IPS DF 4.7 (cell line): ENCODE measurements around the gene OR5B12.
"Not testable (repeated sequence)": the region's sequence is repeated elsewhere in the genome, so short reads cannot be mapped to it uniquely, and the experiment has no call there.

Experiments
- DNase-seq: peaks from one replicate; pipeline ENCODE4 v3.0.0-alpha.2; 2013; ENCODE audit warnings: low spot score; ENCODE audit errors: extremely low read depth

Gene OR5B12

DNA sequence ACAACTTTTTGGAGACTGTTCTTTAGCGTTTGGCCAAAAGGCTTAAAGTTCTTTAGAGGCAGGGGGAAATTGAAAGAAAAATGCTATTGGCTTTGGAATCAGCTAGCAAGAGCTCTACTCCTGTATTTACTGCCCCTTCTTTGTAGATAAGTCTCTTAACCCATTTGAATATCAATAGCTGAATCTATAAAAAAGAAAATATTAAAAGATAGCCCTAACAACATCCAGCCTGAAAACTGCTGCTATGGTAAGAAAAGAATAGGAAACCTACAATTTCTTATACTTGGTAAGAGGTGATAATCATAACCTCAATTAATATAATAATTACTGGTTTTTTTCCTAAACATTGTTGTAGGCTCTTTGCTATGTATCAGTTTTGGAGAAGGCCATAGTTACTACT is at the start of gene OR5B12:
Gene OR5B12, minus strand, starts transcription at position 101 of the 400 bp plus-strand sequence. CDS start 2,085 bp downstream, outside the sequence.
- no peak for DNase-seq

DNA sequence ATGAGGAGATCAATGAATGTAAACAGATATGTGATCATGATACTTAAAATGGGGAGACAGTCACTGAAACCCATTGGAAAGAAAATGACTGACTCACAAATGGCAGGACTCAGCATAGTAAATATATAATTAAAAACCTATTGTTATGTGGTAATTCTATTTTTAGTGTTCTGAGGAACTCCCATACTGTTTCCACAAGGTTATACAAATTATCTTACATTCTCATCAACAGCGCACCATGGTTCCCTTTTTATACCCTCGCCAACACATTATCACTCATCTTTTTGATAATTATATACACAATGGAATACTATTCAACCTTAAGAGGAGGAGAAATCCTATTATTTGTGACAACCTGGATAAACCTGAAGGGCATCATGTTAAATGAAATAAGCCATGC is 48.8 kb upstream of the OR5B12 start:
- no peak for DNase-seq

- DNase-seq: no peak
These were observed 45.1 kb upstream of the OR5B12 start for GRCh38 chr11:58487170-58487569.

DNA sequence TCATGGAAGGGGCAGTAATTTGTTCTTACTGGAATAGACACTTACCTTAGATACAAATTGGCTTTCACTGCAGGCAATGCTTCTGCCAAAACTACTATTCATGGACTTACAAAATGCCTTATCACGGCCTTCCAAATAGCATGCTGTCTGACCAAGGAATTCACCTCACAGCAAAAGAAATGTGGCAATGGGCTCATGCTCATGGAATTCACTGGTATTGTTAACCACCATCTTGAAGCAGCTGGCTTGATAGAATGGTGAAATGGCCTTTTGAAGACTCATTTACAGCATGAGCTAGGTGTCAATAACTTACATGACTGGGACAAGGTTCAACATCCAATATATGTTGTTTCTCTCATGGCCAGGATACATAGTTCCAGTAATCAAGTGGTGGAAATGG is 43.9 kb upstream of the OR5B12 start:
- DNase-seq: no peak

DNA sequence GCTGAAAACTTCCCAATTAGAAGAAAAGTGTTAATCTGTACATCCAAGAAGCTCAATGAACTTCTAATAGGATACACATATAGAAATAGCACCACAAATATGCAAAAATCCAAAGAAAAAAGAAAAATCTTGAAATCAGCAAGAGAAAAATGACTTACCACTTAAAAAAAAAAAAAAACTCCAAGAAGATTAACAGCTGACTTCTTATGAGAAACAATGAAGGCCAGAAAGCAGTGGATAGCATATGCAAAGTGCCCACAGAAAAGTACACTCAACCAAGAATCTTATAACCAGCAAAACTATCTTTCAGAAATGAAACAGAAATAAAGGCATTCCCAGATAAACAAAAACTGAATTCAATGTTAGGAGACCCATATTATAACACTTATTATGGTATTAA is 29.9 kb upstream of the OR5B12 start:
- DNase-seq: no peak

DNA sequence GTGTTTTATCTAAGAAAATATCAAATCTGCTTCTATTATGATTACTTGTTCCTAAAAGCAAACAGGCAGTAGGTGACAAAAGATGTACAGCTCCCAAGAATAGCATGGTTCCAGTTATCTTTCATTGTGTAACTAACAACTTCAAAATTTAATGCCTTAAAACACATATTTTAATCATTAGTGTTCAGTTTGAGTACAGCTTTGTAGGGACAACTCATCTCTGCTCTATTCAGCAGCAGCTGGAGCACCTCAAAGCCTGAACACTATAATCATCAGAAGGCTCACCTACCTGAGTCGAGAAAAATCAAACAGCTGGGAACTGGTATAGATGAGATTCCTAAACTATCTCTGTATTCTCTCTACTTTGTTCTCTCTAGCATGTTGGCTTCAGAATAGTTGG is 24.3 kb upstream of the OR5B12 start:
- DNase-seq: no peak

DNA sequence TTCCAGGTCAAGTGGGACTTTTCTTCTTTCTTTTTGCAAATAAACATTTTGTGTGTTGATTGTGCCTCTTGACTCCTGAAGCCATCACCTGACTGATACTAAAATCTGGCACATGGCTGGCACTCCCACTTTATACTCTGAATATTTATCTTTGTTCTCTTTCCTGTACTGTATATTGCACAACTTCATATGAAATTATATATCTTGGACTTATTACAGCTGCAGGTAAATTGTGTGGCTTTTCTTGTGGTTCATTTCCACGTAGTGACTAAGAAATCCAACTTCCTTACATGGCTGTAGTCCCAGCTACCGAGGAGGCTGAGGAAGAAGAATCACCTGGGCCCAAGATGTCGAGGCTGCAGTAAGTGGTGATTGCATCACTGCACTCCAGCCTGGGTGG is 23.7 kb upstream of the OR5B12 start:
- no peak for DNase-seq

GRCh38 chr11:58451585-58451984 is 9.5 kb upstream of the OR5B12 start:
- DNase-seq: no peak

DNA sequence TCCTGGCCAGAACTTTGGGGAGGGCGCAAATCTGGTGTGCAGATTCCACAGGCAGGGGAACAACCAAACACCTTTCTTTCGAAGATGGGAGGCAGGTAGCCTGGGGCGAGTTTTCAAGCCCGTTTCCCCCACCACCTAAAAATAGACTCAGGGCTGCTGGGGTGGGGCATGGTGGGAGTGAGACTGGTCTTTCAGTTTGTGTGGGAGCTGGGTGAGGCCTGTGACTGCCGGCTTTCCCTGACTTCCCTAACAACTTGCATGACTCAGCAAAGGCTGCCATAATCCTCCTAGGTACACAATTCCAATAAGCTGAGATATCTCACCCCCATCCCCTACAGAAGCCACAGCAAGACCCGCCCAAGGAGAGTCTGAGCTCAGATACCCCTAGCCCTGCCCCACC is 4.3 kb upstream of the OR5B12 start:
- no peak for DNase-seq

DNA sequence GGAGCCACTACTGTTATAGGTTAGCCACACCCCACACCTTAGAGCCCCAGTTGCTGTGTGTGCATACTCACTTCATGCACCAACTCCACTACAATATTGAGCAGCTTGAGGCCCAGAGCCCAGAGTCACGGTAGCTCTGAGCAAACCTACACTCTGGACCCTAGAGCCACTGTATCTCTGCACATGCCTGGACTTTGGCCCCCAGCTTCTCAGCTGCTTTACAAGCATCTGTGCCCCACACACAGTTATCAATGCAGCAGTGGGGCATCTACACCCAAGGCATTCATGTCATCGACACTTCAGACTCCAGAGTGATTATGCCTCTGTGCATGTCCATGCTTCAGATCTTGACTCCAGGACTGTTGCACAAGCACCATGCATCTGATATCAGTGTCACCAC is 2.3 kb upstream of the OR5B12 start:
- DNase-seq: no peak

- no peak for DNase-seq
These were observed 3.5 kb downstream of the OR5B12 start for GRCh38 chr11:58438486-58438885.

DNA sequence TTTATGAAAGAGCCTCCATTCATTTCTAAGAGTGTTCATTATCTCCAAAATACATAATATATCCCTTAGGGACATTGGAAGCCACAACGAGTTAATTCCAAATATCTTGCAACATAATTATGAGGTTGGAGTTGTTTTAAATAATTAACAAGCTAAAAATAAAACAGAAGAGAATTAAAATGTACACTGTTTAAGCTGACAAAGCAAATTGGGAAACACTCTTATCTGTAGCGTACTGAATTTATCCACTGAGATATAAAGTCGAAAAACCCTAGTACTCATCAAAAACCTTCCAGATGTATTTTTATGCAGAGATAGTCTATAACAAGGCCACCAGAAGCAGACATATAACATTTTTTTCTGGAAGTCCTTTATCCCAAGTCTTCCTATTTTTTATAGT is 7.8 kb downstream of the OR5B12 start:
- no peak for DNase-seq

- DNase-seq: no peak
These were observed 8.3 kb downstream of the OR5B12 start for GRCh38 chr11:58433638-58434203.

DNA sequence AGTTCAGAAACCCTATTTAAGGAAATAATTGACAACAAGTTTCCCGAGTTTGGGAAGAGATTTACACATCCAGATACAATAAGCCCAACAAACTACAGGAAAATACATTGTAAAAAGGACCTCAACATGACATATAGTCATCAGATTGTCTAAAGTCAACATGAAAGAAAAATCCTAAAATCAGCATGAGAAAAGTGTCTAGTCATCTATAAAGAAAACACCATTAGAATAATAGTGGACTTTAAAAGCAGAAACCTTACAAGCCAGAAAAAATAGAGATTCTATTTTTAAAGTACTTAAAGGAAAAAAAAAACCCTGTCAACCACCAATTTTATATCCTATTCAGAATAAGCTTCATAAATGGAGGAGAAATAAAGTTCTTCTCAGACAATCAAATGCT is 12.8 kb downstream of the OR5B12 start:
- DNase-seq: no peak

GRCh38 chr11:58428021-58428420 is 14.0 kb downstream of the OR5B12 start, which contains the start of gene OR5B2:
Gene OR5B2, minus strand, starts transcription at chr11:58428121. Its CDS starts 4,860 bp downstream, at chr11:58423261.
- DNase-seq: no peak

GRCh38 chr11:58406774-58407173 is 35.3 kb downstream of the OR5B12 start, which contains the start of gene OR5B3:
Gene OR5B3, minus strand, starts transcription at chr11:58406874. Its CDS starts 3,465 bp downstream, at chr11:58403409.
- no peak for DNase-seq

DNA sequence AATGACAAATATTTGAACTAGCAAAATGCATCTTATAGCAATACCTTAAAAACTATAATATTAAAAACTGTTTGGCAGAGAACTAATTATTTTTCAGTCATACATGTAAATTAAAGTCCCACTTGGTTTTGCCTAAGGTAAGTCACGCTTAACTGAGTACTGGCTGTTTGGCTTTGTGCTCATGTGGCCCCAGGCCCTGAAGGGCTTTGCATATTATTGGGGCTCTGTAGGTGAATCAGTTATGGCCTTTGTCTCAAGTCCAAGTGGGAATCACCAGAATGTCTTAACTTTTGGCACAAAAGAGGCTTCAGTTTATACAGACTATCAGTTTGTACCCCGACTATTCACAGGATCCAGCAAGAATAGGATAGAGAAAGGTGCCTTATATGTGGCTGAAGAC is 42.4 kb downstream of the OR5B12 start:
- not testable (repeated sequence) for DNase-seq

DNA sequence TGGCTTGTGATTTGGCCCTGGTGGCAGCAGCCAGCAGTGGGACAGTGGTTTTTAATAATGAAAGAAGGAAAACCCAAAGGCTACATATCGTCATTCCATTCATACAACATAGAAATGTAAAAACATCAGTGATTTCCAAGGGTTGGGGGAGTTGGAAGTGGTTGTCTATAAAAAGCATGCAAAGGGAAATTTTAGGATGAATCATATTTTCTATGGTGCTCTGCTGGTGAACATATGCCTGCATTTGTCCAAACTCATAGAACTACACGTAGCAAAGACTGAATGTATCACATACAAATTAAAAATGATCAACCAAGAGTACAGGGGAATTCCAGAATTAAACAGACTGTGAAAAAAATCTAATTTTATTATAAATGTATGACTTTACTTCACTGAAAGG is 46.5 kb downstream of the OR5B12 start:
- DNase-seq: no peak

DNA sequence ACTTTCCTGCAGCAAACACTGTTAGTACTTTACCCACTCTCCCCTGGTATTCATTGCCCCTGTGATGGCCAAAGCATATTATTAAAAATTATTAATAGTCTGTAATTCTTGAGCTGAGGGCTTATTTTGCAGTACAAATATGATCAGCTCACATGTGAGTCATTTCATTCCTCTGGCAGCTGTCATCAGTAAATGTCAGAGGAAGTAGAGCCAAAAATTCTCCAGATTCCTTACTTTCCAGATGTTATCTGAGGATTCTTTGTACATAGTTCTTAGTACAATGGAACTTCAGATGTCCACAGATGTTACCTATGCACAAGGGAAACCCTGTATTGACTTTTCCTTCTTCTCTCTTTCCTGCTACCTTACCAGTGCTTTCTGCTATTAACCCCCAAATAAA is 47.8 kb downstream of the OR5B12 start:
- DNase-seq: no peak

DNA sequence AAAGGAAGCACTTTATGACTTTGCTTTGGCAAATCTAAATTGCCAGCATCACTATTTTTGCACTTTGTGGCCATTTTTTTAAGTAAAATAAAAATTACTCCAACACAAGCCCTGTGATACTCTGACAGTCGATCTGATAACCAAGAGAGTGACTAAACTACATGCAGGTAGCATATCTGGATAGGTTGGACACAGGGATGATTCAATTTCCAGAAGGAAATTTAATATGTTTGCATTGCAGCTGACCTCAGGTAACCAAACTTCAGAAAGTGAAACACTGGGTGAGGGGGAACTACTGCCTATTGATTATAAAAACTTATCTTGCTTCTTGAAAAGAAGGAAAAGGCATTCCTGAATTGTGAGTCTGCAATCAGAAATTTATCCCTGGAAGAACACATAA is 49.3 kb downstream of the OR5B12 start:
- DNase-seq: no peak

- no peak for DNase-seq
These were observed 50.2 kb downstream of the OR5B12 start for GRCh38 chr11:58391879-58392278.

- no peak for DNase-seq
These were observed 51.4 kb downstream of the OR5B12 start for GRCh38 chr11:58390551-58391063.
